GM12878 (cell line): ENCODE measurements around the gene C1QB. TPM values are rescaled to one million over a fixed set of nuclear protein-coding genes. Genes with fewer than 3 reads are reported as not detected.

Source experiments
- ATAC-seq: fragments of 200-7000 bp; cut with Tn5 transposase; 3 replicates; pipeline ENCODE4 v1.9.1; 2020; ENCODE audit warnings: mild to moderate bottlenecking, moderate library complexity
- BruUV-seq: library from RNA; stranded (reverse); fragments of 400-500 nt; replicated peaks from 2 replicates; lab custom pipeline; 2021; lab: Mats Ljungman, UMichigan
- CTCF ChIA-PET: fragments of 300-600 bp; sonication (Branson Sonifier 250); formaldehyde crosslinking; extraction: SDS; loops from one replicate; lab custom pipeline; 2021; ENCODE audit warnings: inconsistent platforms; lab: Yijun Ruan, JAX
- POLR2A ChIA-PET: fragments of 350-600 bp; formaldehyde crosslinking; extraction: SDS; loops from one replicate; lab custom pipeline; 2021; ENCODE audit warnings: inconsistent platforms; lab: Charles Lee
- RAD21 ChIA-PET: fragments of 300-600 bp; sonication (Branson Sonifier 250); formaldehyde crosslinking; loops from one replicate; lab custom pipeline; 2023; ENCODE audit warnings: antibody characterized with exemption; ENCODE audit not compliant: unreplicated experiment; lab: Charles Lee
- SMC1A ChIA-PET: fragments of 300-600 bp; sonication (Branson Sonifier 250); formaldehyde crosslinking; loops from one replicate; lab custom pipeline; 2023; ENCODE audit not compliant: unreplicated experiment, uncharacterized antibody; lab: Charles Lee
- DNase-seq: peaks from one replicate; pipeline ENCODE4 v3.0.0-alpha.2; 2011; ENCODE audit warnings: low read depth, low spot score
- FAIRE-seq: peaks from 3 replicates; lab custom pipeline; 2011; peaks lifted over from hg19 to GRCh38; lab: Jason Lieb, UNC
- H2AFZ ChIP-seq: 2 replicates; pipeline ENCODE4 v1.6.0; 2011; ENCODE audit warnings: low read depth, low read length, control low read depth; ENCODE audit not compliant: control insufficient read depth
- H3K27ac ChIP-seq: 2 replicates; pipeline ENCODE4 v1.5.1; 2011; ENCODE audit warnings: control low read depth; ENCODE audit not compliant: control insufficient read depth, insufficient read depth
- H3K27me3 ChIP-seq, 2 experiments: replicated peaks in 1 of 2; 2 replicates each; pipeline versions ENCODE4 v1.6.0 to v1.6.1; 2011; ENCODE audit warnings: low read length in 1 of 2; ENCODE audit not compliant: control insufficient read depth in 2 of 2, insufficient read depth in 2 of 2
- H3K36me3 ChIP-seq, 2 experiments: 2 replicates each; pipeline ENCODE4 v1.5.1; 2011; ENCODE audit warnings: low read length in 1 of 2; ENCODE audit not compliant: control insufficient read depth in 2 of 2, insufficient read depth in 2 of 2
- H3K4me1 ChIP-seq: 2 replicates; pipeline ENCODE4 v1.6.1; 2011; ENCODE audit warnings: mild to moderate bottlenecking, low read length, moderate library complexity, mixed read lengths; ENCODE audit not compliant: control insufficient read depth, insufficient read depth
- H3K4me2 ChIP-seq: 2 replicates; pipeline ENCODE4 v1.6.0; 2011; ENCODE audit warnings: control low read depth; ENCODE audit not compliant: control insufficient read depth, insufficient read depth
- H3K4me3 ChIP-seq: fragments of 200-600 bp; sonication (generic); 2 replicates; pipeline ENCODE4 v1.5.1; 2016
- H3K79me2 ChIP-seq: 2 replicates; pipeline ENCODE4 v1.6.0; 2011; ENCODE audit warnings: low read length; ENCODE audit not compliant: control insufficient read depth, insufficient read depth
- H3K9ac ChIP-seq: 2 replicates; pipeline ENCODE4 v1.8.0; 2011; ENCODE audit warnings: low read length, control low read depth, mixed read lengths; ENCODE audit not compliant: control insufficient read depth, insufficient read depth
- H3K9me3 ChIP-seq: replicated peaks from 3 replicates; pipeline ENCODE4 v1.5.1; 2011; ENCODE audit warnings: mild to moderate bottlenecking, low read length; ENCODE audit not compliant: control insufficient read depth, insufficient read depth
- H4K20me1 ChIP-seq: 2 replicates; pipeline ENCODE4 v1.6.0; 2011; ENCODE audit not compliant: control insufficient read depth, insufficient read depth
- BACH1 ChIP-seq: fragments of 450-650 bp; IDR thresholded peaks from 2 replicates; pipeline ENCODE4 v1.6.1; 2017; ENCODE audit warnings: mild to moderate bottlenecking, borderline replicate concordance
- FOXM1 ChIP-seq: IDR thresholded peaks from 2 replicates; pipeline ENCODE4 v1.6.1; 2012; ENCODE audit warnings: low read depth, mild to moderate bottlenecking, inconsistent platforms, low read length, moderate library complexity
- KDM1A ChIP-seq: fragments of 200-600 bp; sonication (generic); IDR thresholded peaks from 2 replicates; pipeline ENCODE4 v1.6.1; 2016; ENCODE audit warnings: borderline replicate concordance
- MTA3 ChIP-seq: IDR thresholded peaks from 2 replicates; pipeline ENCODE4 v1.6.1; 2012; ENCODE audit warnings: low read length, inconsistent platforms, borderline replicate concordance
- WGBS: methylation state at CpG from one replicate; pipeline ENCODE4 v1.1.6; 2016; ENCODE audit warnings: low lambda C conversion rate; ENCODE audit not compliant: insufficient replicate concordance, insufficient coverage; ENCODE audit errors: missing lambda C conversion rate; 5-methylcytosine and 5-hydroxymethylcytosine counted together
- in situ Hi-C: fragments of 300-500 bp; cut with MboI; formaldehyde crosslinking; loops from 9 replicates; pipeline ENCODE4 v1.14.3; 2018; ENCODE audit warnings: mixed read lengths
- intact Hi-C: fragments of 100-400 bp; cut with micrococcal nuclease; formaldehyde crosslinking; loops from one replicate; pipeline ENCODE4 v1.14.2; 2022; ENCODE audit not compliant: unreplicated experiment
- polyA plus RNA-seq, 11 experiments: library from polyadenylated mRNA; depleted of rRNA in 4 of 11; unstranded in 6 of 11; stranded (reverse) in 5 of 11; fragments of >200 nt; fragmentation: Nextera tagmentation in 4 of 11; fragmentation: Illumina TruSeq in 1 of 11; extraction: Ambion mirVana in 4 of 11; extraction: Trizol in 1 of 11; gene quantifications; 1 replicate in 1 of 11; 2 replicates in 10 of 11; pipeline versions ENCODE4 v1.2.1 to v1.2.3, GENCODE V29; 2011 to 2016; ENCODE audit warnings: inconsistent platforms in 2 of 11, missing spikeins in 2 of 11, low read depth in 1 of 11
- total RNA-seq, 4 experiments: library from RNA; depleted of rRNA in 3 of 4; stranded (reverse); fragments of >200 nt in 3 of 4; fragmentation: Illumina TruSeq in 1 of 4; extraction: Trizol in 1 of 4; gene quantifications; 2 replicates each; pipeline versions ENCODE4 v1.2.1 to v1.2.3, GENCODE V29; 2013 to 2021
- TF ChIP-seq, protein P1 (sequence below): fragments of 450-650 bp; formaldehyde crosslinking; IDR thresholded peaks from 2 replicates; pipeline ENCODE4 v1.4.0; 2020; ENCODE audit warnings: mild to moderate bottlenecking, moderate library complexity

C1QB gene
- total and polyA plus RNA-seq, 10 of the 15 experiments (the other 5 are each of a cell fraction or from before 2014, with no cell fraction given) = 0.62 TPM; not detected in 9

DNA sequence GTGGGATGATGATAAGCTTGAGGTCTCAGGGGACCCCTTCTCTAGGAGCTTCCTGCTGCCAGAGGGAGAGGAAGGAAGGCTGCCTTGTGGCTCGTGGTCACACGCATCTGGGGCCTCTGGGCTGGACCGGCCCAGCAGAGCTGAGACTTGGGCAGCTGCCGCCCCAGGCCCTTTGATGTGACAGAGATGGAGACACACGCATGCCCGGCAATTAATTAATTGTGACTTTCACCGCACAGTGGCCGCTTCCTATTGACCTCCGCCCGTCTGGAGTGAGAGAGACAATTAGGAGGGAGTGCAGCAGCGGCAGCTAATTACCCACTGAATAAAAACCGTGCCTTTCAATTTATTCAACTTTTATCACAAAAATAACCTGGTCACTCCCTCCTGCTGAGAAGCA lies 33.2 kb upstream of the C1QB start:
- Histone ChIP-seq H4K20me1 (no peaks in the 10 kb centered on the region), H3K27me3 (peaks cover 0 to 3% of the 10 kb centered on the region in 2 experiments; a peak in 3 of 4 replicates), H3K27ac (no peak overlapping the region), H3K4me2 (no peak overlapping the region), H3K36me3 (no peaks in the 10 kb centered on the region)
- ATAC-seq = no peak
- SMC1A ChIA-PET = no interaction called here
- TF ChIP-seq MTA3 (no peak), BACH1 (no peak), FOXM1 (no peak), KDM1A (no peak)
- TF ChIP-seq, protein P1, sequence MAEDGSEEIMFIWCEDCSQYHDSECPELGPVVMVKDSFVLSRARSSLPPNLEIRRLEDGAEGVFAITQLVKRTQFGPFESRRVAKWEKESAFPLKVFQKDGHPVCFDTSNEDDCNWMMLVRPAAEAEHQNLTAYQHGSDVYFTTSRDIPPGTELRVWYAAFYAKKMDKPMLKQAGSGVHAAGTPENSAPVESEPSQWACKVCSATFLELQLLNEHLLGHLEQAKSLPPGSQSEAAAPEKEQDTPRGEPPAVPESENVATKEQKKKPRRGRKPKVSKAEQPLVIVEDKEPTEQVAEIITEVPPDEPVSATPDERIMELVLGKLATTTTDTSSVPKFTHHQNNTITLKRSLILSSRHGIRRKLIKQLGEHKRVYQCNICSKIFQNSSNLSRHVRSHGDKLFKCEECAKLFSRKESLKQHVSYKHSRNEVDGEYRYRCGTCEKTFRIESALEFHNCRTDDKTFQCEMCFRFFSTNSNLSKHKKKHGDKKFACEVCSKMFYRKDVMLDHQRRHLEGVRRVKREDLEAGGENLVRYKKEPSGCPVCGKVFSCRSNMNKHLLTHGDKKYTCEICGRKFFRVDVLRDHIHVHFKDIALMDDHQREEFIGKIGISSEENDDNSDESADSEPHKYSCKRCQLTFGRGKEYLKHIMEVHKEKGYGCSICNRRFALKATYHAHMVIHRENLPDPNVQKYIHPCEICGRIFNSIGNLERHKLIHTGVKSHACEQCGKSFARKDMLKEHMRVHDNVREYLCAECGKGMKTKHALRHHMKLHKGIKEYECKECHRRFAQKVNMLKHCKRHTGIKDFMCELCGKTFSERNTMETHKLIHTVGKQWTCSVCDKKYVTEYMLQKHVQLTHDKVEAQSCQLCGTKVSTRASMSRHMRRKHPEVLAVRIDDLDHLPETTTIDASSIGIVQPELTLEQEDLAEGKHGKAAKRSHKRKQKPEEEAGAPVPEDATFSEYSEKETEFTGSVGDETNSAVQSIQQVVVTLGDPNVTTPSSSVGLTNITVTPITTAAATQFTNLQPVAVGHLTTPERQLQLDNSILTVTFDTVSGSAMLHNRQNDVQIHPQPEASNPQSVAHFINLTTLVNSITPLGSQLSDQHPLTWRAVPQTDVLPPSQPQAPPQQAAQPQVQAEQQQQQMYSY (CRISPR knock-in tag) = no peak
- TF ChIP-seq, all 136 proteins: peak for 0
- CTCF ChIA-PET = no interaction called here
- RAD21 ChIA-PET = no interaction called here
- DNase-seq (no peak), FAIRE-seq (no peak)
- Histone ChIP-seq H2AFZ (no peak overlapping the region), H3K4me1 (no peaks in the 10 kb centered on the region), H3K4me3 (no peak overlapping the region), H3K9ac (no peak overlapping the region), H3K9me3 (no peaks in the 10 kb centered on the region), H3K79me2 (no peaks in the 10 kb centered on the region)
- WGBS = 18% methylated on average over 12 of the region's 12 CpGs
- intact Hi-C loops = no loop called here
- POLR2A ChIA-PET = no interaction called here
- no TSS peak for BruUV-seq
- in situ Hi-C loops = no loop called here
